ENCODE results near the gene ATP10A. TPM values are rescaled to one million over a fixed set of nuclear protein-coding genes. Genes with fewer than 3 reads are reported as not detected.

Gene ATP10A
- total and polyA plus RNA-seq, 8 donors: 0.04 to 1.2 (median 0.41) TPM

DNA sequence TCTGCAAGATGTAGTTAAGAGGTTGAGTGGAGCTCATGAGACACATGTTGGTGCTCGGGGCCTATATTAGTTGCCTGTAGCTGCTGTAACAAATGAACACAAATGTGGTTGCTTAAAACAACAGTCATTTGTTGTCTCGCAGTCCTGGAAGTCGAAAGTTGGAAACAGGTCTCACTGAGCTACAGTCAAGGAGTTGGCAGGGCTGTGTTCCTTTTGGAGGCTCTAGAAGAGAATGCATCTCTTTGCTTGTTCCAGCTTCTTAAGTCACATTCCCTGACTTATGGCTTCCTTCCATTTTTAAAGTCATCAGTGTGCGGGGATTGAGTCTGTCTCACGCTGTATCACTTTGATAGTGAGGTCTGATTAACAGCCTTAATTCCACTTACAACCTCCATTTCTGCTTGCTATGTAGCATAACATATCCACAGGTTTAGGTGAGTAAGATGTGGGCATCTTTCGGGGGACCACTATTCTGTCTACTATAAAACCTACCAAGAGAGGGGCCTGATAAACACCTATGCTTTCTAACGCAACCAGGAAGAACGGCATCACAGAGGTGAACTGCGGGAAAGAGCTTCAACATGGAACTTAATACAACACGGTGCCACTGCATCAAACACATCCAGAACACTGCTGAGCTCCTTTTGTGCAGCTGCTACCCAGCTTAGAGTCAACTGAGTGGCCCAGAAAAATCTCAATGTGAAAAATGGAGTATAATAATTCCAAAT lies 119.4 kb downstream of the ATP10A start:
- intact Hi-C loops (cut with DNase I): no loop called here
- no peak for FAIRE-seq
- no peaks in the 10 kb centered on the region for H3K36me3 ChIP-seq

GRCh38 chr15:25742776-25743547 lies 120.2 kb downstream of the ATP10A start:
- 45 to 51% methylated on average over 9 of the region's 9 CpGs for WGBS, 2 donors
- H3K36me3 ChIP-seq: no peaks in the 10 kb centered on the region
- DNase-seq (no peak), ATAC-seq (no peak), FAIRE-seq (no peak)
- H3K27me3 ChIP-seq: peaks cover 0 to 5% (median 0%) of the 10 kb centered on the region in 4 donors
- no peaks in the 10 kb centered on the region for H3K9me3 ChIP-seq
- H3K27ac ChIP-seq: no peak overlapping the region
- no peak overlapping the region for H3K4me3 ChIP-seq
- intact Hi-C loops (cut with DNase I): no loop called here
- no peak for TF ChIP-seq CTCF (IDR thresholded peaks at IDR 0.05)
- H3K4me1 ChIP-seq: no peaks in the 10 kb centered on the region

More for the DNA sequence above, 119.4 kb downstream of the ATP10A start:
- TF ChIP-seq CTCF (IDR thresholded peaks at IDR 0.05): no peak
- peaks cover 0 to 5% (median 0%) of the 10 kb centered on the region in 4 donors for H3K27me3 ChIP-seq
- no peaks in the 10 kb centered on the region for H3K4me1 ChIP-seq
- no peak overlapping the region for H3K27ac ChIP-seq
- no peak for ATAC-seq
- WGBS, 2 donors: 70 to 77% methylated on average over 10 of the region's 10 CpGs
- no peak overlapping the region for H3K4me3 ChIP-seq
- H3K9me3 ChIP-seq: no peaks in the 10 kb centered on the region
- no peak for DNase-seq

DNA sequence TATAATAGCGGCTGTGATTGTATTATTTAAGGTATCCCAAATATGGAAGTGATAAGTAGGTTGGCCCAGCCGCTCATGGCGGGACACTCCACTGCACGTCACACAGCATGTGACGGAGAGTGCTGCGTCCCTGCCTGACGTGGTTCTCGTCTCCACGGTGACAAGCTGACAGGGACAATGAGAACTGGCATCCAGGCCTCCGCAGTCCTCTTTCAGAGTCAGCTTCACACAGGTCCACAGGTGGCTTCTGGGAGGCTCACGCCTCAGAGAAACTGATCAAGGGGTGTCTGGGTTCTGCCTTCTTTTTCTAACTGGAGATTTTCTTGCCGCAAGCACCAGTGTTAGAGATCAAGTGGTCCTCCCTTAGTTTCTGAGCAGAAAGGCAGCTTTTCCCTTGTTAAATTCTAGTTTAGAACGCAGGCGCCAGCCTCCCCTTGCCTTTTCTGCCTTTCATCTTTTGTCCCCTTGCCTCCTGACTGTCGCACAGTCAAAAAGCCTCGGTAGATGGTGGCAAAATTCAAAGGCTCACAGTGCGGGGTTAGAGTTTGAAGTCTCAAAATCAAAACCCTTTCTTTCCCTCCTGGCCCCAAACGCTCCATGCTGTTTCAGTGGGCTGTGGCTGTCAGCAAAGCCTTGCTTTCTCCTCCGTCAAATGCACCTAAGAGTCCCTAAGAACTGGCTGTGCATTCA lies 120.9 kb downstream of the ATP10A start:
- H3K36me3 ChIP-seq: no peaks in the 10 kb centered on the region
- H3K9me3 ChIP-seq: no peaks in the 10 kb centered on the region
- no peak for TF ChIP-seq CTCF (IDR thresholded peaks at IDR 0.05)
- intact Hi-C loops (cut with DNase I): no loop called here
- H3K27ac ChIP-seq: no peak overlapping the region
- no peak for FAIRE-seq
- WGBS, 2 donors: 49 to 51% methylated on average over 19 of the region's 19 CpGs
- ATAC-seq: no peak
- H3K4me1 ChIP-seq: no peaks in the 10 kb centered on the region
- H3K4me3 ChIP-seq: no peak overlapping the region
- no peak for DNase-seq
- peaks cover 0 to 5% (median 0%) of the 10 kb centered on the region in 4 donors for H3K27me3 ChIP-seq

DNA sequence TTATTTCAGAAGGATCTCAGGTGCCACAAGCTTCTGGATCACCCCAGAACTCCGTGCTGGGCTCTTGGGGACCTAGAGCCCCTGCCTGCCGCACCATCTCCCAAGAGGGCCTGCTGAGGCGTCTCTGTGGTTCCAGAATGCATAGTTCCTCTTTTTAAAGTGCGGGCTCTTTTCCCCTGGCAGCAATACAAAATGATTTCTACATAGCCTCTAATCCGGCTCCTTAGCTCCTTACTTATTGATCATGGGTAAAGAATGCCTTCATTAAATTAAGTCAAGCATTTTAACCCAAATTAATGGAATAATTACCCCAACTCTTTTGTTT lies 121.9 kb downstream of the ATP10A start:
- DNase-seq (no peak), FAIRE-seq (no peak), ATAC-seq (no peak)
- Histone ChIP-seq H3K36me3 (no peaks in the 10 kb centered on the region), H3K4me3 (no peak overlapping the region), H3K4me1 (no peaks in the 10 kb centered on the region), H3K27ac (no peak overlapping the region), H3K27me3 (peaks cover 0 to 5% (median 0%) of the 10 kb centered on the region in 4 donors), H3K9me3 (no peaks in the 10 kb centered on the region)
- intact Hi-C loops (cut with DNase I): no loop called here
- TF ChIP-seq CTCF (IDR thresholded peaks at IDR 0.05): no peak
- WGBS, 2 donors: 57 to 72% methylated on average over 5 of the region's 5 CpGs
